IPS-NIHi7 (cell line): ENCODE measurements around the gene NOC3L.
"Not testable (repeated sequence)": the region's sequence is repeated elsewhere in the genome, so short reads cannot be mapped to it uniquely, and the experiment has no call there.

Source experiments
- DNase-seq: peaks from one replicate; pipeline ENCODE4 v3.0.0; 2012; ENCODE audit warnings: mixed read lengths; ENCODE audit errors: extremely low spot score

The NOC3L gene, protein sequence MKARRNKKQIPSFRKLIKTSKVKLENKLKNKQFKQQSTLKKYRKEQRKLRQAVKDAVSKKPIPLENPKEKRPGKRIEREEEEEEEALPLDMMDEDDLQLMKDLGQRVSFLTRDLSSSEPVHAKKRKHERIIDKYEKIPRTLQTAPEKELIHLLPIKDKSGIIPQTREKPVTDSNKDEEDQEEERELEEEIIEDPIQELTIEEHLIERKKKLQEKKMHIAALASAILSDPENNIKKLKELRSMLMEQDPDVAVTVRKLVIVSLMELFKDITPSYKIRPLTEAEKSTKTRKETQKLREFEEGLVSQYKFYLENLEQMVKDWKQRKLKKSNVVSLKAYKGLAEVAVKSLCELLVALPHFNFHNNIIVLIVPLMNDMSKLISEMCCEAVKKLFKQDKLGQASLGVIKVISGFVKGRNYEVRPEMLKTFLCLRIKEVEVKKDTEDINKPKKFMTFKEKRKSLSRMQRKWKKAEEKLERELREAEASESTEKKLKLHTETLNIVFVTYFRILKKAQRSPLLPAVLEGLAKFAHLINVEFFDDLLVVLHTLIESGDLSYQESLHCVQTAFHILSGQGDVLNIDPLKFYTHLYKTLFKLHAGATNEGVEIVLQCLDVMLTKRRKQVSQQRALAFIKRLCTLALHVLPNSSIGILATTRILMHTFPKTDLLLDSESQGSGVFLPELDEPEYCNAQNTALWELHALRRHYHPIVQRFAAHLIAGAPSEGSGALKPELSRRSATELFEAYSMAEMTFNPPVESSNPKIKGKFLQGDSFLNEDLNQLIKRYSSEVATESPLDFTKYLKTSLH

DNA sequence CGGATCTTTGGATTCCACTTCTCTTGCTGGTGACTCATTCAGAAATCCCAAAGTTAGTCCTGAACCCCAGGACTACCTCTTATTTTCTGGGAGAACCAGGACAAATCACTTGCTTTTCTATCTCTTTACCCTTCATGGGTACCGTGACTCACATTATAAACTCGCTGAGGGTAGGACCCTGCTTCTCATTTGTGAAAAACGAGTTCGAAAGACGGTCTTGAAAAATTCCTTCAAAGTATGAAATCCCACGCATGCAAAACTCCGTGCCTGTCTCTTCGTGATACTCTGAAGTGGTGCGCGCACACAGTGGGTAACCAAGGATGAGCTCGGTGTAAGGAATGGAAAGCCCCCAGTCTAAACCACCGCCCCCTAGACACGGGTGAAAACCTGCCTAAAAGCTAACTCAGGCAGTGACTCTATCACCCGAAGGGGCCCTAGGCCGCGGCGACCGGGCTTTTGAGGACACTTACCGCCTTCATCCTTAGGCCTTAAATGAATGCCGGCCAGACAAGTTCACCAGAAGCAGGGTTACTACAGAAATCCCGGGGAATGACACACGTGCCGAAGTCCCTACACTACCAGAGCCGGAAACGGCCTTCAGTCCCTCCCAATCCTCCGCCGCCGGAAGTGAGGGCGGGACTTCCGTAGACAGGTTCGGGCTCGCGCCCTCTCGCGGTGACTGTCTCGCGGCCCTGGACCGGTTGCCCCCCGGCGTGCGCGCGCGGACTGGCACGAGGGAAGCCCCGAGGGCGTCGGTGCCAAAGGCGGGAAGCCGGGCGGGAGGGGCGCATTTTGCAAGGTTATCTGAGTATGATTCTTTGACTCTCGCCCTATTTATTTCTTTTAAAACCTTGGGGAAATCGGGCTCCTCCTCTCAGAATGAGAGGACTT is at the start of gene NOC3L:
NOC3L (minus strand) TSS at position 580 of the 891 bp plus-strand sequence; CDS start at position 479, 101 bp downstream.
- DNase-seq: peak; percentile 97

DNA sequence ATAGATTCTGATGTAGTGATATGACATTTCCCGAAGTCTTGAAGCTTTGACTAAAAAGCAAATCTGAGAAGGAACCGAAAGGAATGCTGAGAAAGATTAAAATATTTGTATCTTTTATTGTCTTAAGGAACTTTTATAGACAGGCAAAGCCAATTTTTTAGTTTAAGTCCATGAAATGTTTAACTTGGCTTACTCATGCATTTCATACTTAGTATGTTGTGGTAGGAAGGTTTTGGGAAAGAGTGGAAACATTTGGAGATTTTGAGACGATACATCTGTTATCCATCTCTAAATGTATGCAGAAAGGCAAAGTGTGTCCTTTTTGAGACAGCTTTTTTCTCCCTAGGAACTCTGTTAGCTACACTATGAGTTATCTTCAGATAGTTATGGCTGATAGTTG is 49.7 kb upstream of the NOC3L start:
- no peak for DNase-seq

DNA sequence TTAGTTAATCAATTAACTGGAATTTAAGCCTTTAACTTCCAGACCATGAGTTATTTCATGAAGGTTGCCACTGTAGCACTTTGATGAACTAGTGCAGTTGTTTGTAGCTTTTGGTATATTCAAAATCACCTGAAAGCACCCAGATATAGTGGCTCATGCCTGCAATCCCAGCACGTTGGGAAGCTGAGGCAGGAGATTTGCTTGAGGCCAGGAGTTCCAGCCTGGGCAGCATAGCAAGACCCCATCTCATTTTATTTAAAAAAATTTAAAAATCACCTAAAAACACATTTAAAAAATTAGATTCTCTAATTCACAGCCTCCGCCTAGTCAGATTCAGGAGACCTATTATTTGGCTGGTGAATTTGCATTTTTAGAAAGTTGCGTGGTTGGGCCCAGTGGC is 48.6 kb upstream of the NOC3L start:
- DNase-seq: no peak

DNA sequence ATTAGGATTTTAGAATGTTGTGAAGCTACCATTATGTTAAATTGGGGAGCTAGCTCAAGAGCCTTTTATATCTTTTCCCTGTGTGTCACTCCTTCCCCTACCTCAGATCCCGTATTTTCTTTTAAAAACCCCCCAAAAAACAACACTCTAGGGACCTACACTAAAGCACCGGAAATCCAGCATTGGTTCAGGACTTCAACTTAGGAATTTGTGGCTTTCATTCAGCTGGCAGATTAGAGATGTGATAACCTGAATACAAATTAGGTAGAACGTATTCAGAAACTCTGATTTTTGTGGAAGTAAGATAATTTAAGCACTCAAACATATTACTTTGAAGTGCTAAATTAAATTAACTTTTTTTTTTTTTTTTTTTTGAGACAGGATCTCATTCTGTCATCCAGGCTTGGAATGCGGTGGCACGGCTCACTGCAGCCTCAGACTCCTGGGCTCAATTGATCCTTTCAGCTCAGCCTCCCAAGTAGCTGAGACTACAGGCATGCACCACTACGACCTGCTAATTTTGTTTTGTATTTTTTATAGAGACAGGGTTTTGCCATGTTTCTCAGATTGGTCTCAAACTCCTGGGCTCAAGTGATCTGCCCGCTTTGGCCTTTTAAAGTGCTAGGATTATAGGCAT is 46.4 kb upstream of the NOC3L start:
- DNase-seq: no peak

DNA sequence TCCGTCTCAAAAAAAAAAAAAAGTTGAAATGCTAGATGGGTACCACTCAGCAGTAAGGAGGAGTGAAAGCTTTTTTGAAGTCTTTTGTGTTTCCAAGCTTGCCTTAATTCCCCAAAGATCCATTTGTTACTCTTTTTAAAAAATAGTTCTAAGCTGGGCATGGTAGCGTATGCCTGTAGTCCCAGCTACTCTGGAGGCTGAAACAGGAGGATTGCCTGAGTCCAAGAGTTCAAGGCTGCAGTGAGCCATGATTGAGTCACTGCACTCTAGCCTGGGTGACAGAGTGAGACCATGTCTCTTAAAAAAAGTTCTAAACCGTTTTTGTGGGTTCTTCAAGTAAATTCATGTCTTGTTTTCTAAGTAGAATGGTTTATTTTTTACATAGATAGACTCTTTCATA is 44.9 kb upstream of the NOC3L start:
- no peak for DNase-seq

DNA sequence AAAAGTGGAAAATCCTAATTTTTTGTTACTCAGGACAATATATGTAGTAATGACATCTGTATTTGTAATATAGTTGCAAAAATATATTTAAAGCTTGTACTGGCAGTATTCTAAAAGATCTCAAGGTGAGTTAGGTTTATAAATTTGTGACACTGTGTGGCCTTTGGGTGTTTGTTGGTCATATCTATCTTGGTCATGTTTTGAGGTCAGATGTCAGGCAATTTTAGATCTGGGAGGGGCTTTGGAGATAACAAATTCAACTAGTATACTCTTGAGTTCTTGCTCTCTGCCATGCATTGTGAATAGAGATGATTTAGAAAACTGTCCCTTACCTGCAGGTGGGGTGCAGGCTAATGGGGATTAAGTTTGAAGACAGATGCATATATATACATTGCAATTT is 42.7 kb upstream of the NOC3L start:
- no peak for DNase-seq

DNA sequence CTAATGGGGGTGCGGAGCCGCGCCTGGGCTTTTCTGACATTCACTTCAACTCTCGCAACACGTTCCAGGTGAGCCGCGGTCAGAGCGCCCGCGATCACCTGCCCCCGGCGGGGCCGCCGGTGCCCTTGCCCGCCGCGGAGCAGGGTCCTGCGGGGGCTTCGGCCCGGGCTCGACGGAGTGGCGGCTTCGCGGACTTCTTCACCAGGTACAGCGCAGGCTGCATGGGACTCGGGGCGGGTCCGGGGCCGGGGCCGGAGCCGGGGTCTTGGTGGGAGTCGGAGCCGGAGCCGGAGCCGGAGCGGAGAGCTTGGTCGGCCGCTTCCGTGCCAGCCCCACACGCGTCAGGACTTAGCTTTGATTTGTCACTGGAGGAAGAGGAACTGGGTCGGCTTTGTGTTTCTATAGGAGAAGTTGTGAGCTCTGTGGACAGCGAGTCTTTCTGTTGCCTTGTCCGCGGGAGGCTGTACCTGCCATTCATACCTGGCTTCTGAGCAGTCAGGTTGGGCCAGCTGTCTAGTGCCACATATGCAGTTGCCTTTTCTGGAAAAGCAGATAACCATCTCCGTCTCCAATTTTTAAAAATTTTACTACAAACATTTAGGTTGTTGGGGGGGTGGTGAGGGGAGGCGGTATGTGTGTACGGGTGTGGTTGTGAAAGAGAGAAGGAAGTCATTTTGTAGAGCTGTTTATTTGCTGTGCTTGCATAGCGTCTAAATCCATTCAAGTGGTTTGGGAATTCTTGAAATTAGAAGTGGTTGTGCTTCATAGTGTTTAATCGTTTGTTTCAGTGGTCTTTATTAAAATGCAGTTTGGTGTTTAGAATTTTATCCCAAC is 40.9 kb upstream of the NOC3L start:
- DNase-seq: peak; percentile 41

DNA sequence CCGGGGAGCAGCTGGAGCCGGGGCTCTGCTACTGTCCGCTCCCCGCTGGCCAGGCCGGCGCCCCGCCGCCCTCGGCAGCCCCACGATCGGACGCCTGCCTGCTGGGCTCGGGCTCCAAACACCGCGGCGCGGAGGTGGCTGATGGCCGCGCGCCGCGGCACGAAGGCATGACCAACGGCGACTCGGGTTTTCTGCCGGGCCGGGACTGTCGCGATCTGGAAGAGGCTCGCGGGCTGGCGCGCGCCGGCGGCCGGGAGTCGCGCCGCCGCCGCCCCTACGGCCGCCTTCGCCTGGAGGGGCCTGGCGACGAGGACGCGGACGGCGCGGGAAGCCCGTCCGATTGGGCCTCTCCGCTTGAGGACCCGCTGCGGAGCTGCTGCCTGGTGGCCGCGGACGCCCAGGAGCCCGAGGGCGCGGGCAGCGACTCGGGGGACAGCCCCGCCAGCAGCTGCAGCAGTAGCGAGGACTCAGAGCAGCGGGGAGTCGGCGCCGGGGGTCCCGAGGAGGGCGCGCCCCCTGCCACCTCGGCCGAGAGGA is 40.2 kb upstream of the NOC3L start:
- DNase-seq: peak; percentile 55

DNA sequence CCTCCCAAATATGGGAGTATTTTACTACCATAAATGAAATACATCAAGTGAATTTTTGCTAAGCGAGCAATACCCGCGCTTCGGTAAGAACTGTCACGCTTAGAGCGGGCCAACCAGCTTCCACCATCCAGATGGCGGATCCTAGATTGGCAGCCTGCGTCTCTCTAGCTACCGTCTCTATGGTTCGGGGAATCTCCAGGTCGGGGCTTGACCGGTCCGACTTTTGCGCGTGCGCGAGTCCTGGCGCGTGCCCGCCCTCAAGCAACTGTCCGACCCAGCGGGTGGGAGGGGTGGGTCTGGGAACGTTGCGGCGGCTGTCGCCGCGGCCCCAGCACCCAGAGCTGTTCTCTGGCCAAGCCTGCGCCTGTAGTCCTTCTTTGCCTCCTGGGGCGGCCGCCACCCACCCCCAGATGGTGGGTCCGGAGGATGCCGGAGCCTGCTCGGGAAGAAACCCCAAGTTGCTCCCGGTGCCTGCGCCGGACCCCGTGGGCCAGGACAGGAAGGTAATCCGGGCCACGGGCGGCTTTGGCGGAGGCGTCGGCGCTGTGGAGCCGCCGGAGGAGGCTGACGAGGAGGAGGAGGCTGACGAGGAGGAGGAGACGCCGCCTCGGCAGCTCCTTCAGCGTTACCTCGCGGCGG is 39.6 kb upstream of the NOC3L start, which contains the start of gene TBC1D12:
TBC1D12 (plus strand) TSS at position 338 of the 639 bp plus-strand sequence; CDS start at position 411, 73 bp downstream.
- DNase-seq: peak; percentile 95

DNA sequence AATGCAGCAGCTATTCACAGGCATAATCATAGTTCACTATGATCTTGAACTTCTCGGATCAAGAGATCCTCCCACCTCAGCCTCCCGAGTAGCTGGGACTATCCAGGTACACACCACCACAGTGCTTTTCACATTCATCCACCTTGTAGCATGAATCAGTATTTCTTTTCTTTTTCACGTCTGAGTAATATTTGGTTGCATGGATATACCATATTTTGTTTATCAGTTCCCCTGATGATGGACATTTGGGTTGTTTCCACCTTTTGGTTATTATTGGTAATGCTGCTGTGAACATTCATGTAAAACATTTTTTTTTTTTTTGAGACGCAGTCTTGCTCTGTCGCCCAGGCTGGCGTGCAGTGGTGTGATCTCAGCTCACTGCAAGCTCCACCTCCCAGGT is 36.0 kb upstream of the NOC3L start:
- no peak for DNase-seq

DNA sequence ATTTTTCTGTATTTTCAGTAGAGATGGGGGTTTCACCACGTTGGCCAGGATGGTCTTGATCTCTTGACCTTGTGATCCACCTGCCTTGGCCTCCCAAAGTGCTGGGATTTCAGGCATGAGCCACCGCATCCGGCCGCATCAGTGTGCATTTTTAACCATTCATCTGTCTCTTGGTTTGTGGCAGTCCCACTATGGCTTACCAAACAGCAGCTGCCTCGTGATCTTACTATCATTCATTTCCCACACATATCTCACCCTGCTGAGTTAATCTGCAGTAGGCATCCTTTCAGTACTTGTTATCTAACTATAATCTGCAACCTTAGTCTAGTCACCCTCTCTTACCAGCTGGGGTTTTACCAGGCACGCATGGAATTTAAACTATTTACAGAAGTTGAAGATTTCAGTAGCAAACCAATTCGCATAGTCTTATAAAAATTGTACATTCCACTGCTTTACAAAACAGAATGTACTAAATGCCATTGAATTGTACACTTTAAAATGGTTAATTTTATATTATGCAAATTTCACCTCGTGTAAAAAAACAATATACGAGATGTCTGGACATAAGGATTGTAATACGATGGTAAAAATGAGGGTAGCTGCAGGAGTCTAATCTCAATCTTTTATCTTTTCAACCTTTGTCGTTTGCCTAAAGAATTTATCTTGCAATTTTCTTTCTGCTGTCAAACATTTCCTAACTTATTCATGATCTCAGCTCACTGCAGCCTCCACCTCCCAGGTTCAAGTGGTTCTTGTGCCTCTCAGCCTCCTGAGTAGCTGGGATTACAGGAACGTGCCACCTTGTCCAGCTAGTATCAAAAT is 35.0 kb upstream of the NOC3L start:
- DNase-seq: no peak

DNA sequence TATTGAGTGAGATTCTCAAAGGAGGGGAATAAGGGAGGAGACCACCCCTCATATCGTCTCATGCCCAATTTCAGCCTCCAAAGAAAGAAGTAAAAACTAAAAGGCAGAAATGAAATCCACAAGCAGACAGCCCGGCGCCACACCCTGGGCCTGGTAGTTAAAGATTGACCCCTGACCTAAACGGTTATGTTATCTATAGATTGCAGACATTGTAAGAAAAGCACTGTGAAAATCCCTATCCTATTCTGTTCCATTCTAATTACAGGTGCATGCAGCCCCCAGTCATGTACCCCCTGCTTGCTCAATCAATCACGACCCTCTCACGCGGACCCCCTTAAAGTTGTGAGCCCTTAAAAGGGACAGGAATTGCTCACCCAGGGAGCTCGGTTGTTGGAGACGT is 29.4 kb upstream of the NOC3L start:
- not testable (repeated sequence) for DNase-seq

DNA sequence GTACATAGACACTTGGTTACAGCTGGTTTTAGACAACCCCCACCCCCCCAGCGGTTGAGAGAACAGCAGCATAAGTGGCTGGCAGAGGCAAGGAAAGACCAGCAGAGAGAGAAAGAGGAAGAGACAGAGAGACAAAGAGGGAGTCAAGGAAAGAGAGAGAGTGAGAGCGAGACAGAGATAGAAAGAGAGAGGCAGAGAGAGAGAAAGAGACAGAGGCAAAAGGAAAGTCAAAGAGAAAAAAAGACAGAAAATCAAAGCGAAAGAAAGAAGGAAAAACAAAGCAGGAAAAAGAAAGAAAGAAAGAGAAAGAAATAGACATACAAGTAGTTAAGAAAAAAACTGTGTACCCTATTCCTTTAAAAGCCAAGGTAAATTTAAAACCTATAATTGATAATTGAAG is 23.0 kb upstream of the NOC3L start:
- not testable (repeated sequence) for DNase-seq

DNA sequence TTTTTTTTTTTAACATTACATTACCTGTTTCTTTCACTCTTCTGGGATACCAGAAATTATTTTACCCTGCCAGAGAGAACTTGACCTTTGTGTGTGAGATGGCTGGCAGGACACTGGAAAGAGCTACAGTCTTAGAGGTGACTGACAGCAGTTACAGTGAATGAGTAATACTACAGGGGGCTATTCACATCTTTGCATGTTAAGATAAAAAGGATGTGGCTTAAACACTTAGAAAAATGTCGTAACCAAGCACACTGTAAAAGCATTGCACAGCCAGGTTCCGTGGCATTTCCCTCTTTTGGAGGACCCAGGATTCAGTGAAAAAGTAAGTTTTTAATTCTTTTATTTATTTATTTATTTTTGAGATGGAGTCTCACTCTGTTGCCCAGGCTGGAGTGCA is 20.8 kb upstream of the NOC3L start:
- DNase-seq: no peak

DNA sequence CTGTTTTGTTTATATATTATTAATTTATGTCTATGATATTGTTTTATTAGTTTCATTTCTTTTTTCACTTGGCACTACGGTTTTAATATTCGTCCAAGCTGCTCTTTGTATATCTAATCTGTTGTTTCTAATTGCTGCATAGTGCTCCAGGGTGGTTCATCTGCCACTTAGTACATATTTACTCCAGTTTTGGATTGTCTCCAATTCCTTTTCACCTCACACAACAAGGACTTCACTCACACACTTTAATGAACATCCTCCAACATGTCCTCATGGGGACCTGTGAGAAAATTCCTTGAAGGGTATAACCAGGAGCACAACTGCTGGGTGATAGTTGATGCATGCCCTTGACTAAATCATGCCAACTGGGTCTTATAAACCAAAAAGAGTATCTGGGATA is 14.1 kb upstream of the NOC3L start:
- no peak for DNase-seq

DNA sequence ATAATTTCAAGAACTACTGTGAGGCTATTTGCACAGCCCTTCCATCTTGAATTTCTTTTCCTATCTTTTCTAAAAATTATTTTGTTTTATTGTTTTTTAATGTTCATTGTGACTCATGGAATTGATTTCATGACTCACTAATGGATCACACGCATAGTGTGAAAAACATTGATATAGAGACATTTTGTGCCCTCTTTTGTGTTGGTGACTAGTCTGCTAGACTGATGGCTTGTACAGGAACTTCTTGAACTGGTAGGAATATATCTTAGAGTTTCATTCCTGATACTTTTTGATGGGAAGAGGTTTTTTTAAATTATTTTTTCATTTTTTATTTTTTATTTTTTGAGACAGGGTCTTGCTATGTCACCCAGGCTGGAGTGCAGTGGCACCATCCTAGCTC is 12.6 kb upstream of the NOC3L start:
- DNase-seq: no peak

DNA sequence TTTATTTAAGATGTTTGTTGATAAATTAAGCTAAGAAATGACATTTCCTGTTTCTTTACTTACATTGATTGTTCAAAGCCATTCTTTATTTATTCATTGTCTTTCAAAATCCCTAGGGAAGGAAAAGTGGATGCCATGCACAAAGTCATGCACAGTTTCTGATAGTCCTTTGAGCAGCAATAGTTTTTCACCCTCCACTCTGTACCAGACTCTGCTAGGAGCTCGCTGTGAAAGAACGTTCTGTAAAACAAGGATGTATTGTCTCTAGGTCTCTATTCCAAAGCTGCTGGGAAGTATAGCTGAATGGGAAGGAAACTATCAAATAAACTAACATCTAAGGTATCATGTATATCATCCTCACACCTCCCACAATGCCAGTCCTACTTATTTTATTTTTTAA is 7.8 kb upstream of the NOC3L start:
- DNase-seq: no peak

DNA sequence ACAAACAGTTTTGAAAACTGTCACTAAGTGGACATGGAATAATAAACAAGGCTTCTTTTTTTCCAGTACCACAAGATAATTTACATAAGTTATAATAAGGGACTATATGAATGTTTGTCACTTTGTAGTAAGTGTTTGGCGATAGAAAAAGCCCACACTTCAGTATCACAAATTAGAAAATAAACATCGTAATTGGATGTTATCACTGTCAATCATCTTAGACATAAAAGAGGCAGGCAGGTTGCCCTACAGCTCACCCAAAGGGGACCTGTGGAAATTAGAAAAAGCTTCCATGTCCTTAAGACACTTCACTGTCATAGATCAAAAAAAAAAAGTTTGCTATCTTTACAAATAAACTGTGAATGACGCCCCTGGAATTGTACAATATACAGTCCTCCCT is 3.6 kb upstream of the NOC3L start:
- no peak for DNase-seq

DNA sequence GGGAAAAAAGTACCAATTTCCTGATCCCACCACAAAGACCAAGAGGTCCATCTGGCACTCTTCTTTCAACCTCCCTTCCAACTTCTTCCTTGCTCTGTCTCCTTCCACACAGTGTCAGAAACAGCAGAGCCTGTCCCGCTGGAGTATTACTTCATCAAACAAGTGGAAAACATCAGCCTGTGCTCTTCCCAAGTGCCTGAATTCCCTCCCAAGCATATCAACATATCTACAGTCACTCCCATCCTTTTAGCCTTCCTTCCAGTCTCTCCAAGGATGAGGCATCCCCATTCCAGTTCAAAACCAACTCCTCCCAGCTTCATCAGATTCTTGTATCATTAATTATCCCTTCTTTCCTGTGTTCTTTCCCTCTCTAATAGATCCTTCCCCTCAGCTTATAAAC is 1.7 kb upstream of the NOC3L start:
- no peak for DNase-seq
